Suprapubic skin (tissue), 4 donors: ENCODE results near the gene IL27RA. TPM values are rescaled to one million over a fixed set of nuclear protein-coding genes. Genes with fewer than 3 reads are reported as not detected.

Source experiments
- DNase-seq, 2 donors: peaks; one replicate each; pipeline ENCODE4 v3.0.0-alpha.2; 2019; ENCODE audit warnings: low spot score in 2 of 2
- H3K27ac ChIP-seq: fragments of 200-600 bp; sonication (generic); one replicate; pipeline ENCODE4 v1.5.1; 2019
- H3K27me3 ChIP-seq: fragments of 200-600 bp; sonication (generic); one replicate; pipeline ENCODE4 v1.5.1; 2019
- H3K36me3 ChIP-seq: fragments of 200-600 bp; sonication (generic); one replicate; pipeline ENCODE4 v1.5.1; 2019
- H3K4me1 ChIP-seq: fragments of 200-600 bp; sonication (generic); one replicate; pipeline ENCODE4 v1.5.1; 2019
- H3K4me3 ChIP-seq: fragments of 200-600 bp; sonication (generic); one replicate; pipeline ENCODE4 v1.5.1; 2019; ENCODE audit warnings: mild to moderate bottlenecking
- H3K9me3 ChIP-seq: fragments of 200-600 bp; sonication (generic); one replicate; pipeline ENCODE4 v1.5.1; 2019
- EP300 ChIP-seq: sonication (generic); formaldehyde crosslinking; IDR thresholded peaks from one replicate; pipeline ENCODE4 v1.6.1; 2017; ENCODE audit warnings: antibody characterized with exemption
- POLR2A ChIP-seq, 2 donors: fragments of 450-650 bp; IDR thresholded peaks; one replicate each; pipeline ENCODE4 v1.6.1; 2017; ENCODE audit warnings: antibody characterized with exemption in 2 of 2, mild to moderate bottlenecking in 2 of 2, moderate library complexity in 2 of 2
- POLR2AphosphoS5 ChIP-seq, 3 donors: sonication (generic); formaldehyde crosslinking; IDR thresholded peaks; one replicate each; pipeline ENCODE4 v1.6.1; 2017; ENCODE audit warnings: antibody characterized with exemption in 3 of 3
- WGBS: methylation state at CpG from one replicate; pipeline ENCODE4 v1.1.5; 2018; 5-methylcytosine and 5-hydroxymethylcytosine counted together
- total RNA-seq, 4 donors: library from RNA; depleted of rRNA; stranded (reverse); fragments of >200 nt; gene quantifications; one replicate each; pipeline ENCODE4 v1.1.0, GENCODE V29; 2016
- TF ChIP-seq, protein P1 (sequence below), 2 donors: fragments of 200-600 bp in 1 of 2; fragments of 450-650 bp in 1 of 2; sonication (generic) in 1 of 2; IDR thresholded peaks; one replicate each; pipeline ENCODE4 v1.5.1; 2016 to 2019; ENCODE audit warnings: antibody characterized with exemption in 2 of 2, mild to moderate bottlenecking in 1 of 2, moderate library complexity in 1 of 2

Gene IL27RA
- total RNA-seq, 4 donors from 2014 or later, result 0.76 to 2.5 (median 1.5) TPM

DNA sequence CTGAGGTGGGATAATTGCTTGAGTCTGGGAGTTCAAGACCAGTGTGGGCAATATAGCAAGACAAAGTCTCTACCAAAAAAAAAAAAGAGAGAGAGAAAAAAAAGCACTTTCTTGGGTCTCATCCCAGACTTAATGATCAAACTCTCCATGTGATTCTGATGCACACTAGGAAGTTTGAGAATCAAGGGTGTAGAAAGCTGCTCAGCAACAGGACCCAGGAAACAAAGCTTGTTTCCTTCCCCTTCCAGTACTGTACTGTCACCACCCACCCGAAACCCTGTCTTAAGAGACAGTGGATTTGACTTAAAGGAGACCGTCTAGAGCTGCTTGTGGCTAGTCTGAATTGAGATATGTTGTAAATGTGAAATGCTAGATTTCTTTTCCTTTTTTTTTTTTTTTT lies 46.8 kb downstream of the IL27RA start:
- Histone ChIP-seq H3K4me3 (no peak overlapping the region), H3K27ac (no peak overlapping the region), H3K4me1 (peaks cover 48% of the 10 kb centered on the region), H3K27me3 (no peaks in the 10 kb centered on the region), H3K36me3 (no peaks in the 10 kb centered on the region), H3K9me3 (no peaks in the 10 kb centered on the region)
- TF ChIP-seq POLR2AphosphoS5 (IDR thresholded peaks at IDR 0.05) (no peak), EP300 (no peak), POLR2A (IDR thresholded peaks at IDR 0.05) (no peak)
- TF ChIP-seq, protein P1, sequence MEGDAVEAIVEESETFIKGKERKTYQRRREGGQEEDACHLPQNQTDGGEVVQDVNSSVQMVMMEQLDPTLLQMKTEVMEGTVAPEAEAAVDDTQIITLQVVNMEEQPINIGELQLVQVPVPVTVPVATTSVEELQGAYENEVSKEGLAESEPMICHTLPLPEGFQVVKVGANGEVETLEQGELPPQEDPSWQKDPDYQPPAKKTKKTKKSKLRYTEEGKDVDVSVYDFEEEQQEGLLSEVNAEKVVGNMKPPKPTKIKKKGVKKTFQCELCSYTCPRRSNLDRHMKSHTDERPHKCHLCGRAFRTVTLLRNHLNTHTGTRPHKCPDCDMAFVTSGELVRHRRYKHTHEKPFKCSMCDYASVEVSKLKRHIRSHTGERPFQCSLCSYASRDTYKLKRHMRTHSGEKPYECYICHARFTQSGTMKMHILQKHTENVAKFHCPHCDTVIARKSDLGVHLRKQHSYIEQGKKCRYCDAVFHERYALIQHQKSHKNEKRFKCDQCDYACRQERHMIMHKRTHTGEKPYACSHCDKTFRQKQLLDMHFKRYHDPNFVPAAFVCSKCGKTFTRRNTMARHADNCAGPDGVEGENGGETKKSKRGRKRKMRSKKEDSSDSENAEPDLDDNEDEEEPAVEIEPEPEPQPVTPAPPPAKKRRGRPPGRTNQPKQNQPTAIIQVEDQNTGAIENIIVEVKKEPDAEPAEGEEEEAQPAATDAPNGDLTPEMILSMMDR (IDR thresholded peaks at IDR 0.05), result no peak
- DNase-seq, result no peak
- 65% methylated on average over 2 of the region's 2 CpGs for WGBS

DNA sequence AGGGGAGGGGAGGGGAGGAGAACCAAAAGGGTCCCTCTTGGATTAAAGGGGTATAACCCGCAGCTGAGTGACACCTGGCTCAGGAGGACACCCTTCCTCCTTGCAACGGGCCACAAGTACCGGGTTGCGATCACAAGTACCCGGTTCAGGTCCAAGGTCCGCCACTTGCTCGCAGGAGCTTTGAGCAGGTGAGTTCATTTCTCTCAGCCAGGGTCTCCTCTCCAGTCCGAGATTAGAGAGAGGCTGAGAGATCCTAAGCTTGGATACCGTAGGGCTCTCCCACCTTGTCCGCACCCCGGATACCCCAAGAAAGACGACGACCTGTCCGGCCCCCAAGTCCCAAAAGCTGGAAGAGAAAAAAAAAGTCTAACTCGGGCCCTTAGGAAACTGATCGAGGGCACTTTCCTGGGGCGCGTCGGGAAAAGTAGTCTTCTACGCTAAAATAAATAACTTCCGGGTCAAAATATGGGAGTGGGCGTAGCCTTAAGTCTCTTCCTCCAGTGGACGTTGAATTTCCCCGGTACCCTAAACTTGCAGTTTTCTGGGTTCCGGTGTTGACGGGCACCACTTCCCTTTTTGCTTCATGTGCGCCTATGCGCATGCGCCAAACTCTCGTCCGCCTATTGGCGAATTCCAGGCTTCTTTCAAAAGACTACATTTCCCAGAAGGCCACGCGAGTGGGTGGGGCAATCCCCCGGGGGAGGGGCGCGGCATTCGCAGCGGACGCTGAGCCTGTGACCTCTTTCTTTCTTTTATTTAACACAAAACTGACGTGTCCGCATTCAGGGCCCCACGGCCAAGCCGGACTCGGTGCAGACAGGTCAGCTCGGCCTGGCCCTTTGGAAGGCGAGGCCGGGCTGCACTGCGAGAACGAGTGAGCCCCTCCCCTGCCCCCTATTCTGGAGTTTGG lies 49.6 kb downstream of the IL27RA start:
- WGBS, result under 1% methylated on average over 32 of the region's 50 CpGs
- Histone ChIP-seq H3K27me3 (no peaks in the 10 kb centered on the region), H3K4me1 (peaks cover 27% of the 10 kb centered on the region), H3K27ac (peak overlapping the region; percentile 89), H3K36me3 (no peaks in the 10 kb centered on the region), H3K9me3 (no peaks in the 10 kb centered on the region), H3K4me3 (peak overlapping the region; percentile 77)
- TF ChIP-seq POLR2AphosphoS5 (IDR thresholded peaks at IDR 0.05) (peak in 1 of 3 donors; percentile 95), POLR2A (IDR thresholded peaks at IDR 0.05) (peak in 1 of 2 donors; percentile 31), EP300 (no peak)
- DNase-seq, result peak; percentile 99 to 100

DNA sequence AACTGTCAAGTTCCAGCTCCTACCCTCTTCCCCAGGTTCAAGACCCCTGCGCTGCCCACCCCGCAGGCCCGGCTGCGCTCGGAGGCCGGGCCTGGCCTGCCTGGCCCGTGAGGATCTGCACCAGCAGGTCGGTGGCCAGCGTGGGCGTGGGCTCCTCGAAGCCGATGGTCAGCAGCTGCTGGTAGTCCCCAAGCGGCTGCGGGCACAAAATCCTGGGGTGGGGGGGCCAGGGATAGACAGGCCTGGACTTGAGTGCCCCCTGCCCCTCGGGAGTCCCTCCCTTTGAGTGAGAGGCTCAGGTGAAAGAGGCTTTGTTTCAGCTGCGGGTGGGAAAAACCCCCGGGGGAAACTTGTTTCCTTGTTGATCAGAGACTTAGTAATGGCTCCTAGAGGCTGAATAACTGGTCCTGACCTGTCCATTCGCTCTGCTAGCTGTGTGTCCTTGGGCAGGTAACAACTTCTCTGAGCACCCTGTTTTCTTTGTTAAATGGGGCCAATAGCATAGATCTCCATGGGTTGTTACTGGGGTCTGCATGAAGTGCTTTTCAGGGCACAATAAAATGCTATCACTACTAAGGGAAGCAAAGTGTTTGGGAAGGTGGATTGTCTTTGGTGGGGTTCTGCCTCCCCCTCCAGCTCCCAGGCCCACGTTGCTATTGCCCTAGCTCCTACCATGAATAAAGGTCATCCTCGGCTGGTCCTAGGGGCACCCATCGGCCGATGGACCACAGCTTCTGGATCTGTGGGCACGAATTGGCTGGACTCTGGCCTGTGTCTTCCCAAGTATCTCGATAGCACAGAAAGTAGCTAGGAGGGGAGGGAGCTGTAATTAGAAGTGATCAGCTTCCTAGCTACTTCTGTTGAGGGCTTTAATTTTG lies 50.5 kb downstream of the IL27RA start:
- Histone ChIP-seq H3K27ac (peak overlapping the region; percentile 89), H3K9me3 (no peaks in the 10 kb centered on the region), H3K36me3 (no peaks in the 10 kb centered on the region), H3K4me1 (peaks cover 27% of the 10 kb centered on the region), H3K4me3 (peak overlapping the region; percentile 77), H3K27me3 (no peaks in the 10 kb centered on the region)
- WGBS, result 37% methylated on average over 9 of the region's 24 CpGs
- TF ChIP-seq, protein P1 (IDR thresholded peaks at IDR 0.05), result no peak
- TF ChIP-seq POLR2A (IDR thresholded peaks at IDR 0.05), result no peak
- no peak for TF ChIP-seq POLR2AphosphoS5 (IDR thresholded peaks at IDR 0.05)
- TF ChIP-seq EP300, result no peak
- DNase-seq, result no peak

DNA sequence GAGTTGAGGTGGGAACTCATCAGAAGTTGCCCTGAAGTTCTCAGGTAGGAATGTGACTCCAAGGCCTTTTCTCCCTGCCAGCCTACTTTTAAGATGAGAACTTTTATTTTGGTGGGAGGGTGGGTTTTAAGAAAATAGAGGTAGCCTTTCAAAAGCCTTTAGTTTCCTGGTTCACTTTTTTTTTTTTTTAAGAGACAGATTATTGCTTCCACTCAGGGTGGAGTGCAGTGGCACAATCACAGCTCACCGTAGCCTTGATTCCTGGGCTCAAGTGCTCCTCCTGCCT lies 51.1 kb downstream of the IL27RA start:
- Histone ChIP-seq H3K4me3 (peak overlapping the region; percentile 77), H3K27ac (peak overlapping the region; percentile 89), H3K4me1 (peaks cover 27% of the 10 kb centered on the region)

DNA sequence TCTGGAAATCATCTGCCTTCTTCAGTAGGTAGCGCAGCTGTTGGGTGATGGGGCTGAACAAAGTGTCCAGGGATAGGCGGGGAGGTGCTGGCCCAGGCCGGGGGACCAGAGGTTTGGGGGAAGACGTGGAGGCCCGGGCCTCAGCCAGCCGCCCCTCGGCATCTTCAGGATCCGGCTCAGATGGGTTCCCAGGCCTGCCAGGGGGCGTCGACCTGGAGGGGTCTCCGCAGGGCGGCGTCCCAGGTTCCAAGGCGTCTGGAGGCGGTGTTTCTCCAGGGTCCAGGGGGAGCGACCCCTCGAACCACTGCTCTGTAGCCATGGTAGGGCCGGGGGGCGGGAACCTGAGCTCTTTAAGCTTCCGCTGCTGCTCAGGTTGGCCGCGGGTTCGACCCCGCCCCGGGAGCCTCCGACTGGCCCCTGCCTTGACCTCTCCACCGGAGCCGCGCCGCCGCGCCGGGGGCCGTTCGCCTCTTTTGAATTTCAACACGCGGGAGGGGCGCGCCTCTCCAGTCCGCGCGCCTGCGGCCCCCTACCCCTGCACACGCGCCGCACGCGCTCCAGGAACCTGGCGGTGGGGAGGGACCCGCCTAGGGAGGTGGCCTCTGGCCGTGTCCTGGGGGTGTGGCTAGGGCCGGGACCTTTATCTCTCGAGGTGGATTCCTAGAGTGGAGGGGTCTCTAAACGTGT lies 53.9 kb downstream of the IL27RA start, which contains the start of gene C19orf67:
Gene C19orf67 (minus strand): TSS at position 475 of the 687 bp plus-strand sequence. CDS start 156 bp downstream, at position 319.
- H3K27me3 ChIP-seq, result no peaks in the 10 kb centered on the region
- H3K9me3 ChIP-seq, result no peaks in the 10 kb centered on the region
- no peak for TF ChIP-seq POLR2A (IDR thresholded peaks at IDR 0.05)
- no peak for TF ChIP-seq POLR2AphosphoS5 (IDR thresholded peaks at IDR 0.05)
- TF ChIP-seq EP300, result no peak
- TF ChIP-seq, protein P1 (IDR thresholded peaks at IDR 0.05), result no peak
- no peak for DNase-seq
- H3K4me3 ChIP-seq, result no peak within 1 kb of the TSS
- H3K4me1 ChIP-seq, result peaks cover 27% of the 10 kb centered on the region
- no peak within 1 kb of the TSS for H3K27ac ChIP-seq
- WGBS, result 70% methylated on average over 37 of the region's 54 CpGs
- peaks cover 11% of the 10 kb centered on the region for H3K36me3 ChIP-seq

More for the DNA sequence above, 51.1 kb downstream of the IL27RA start:
- TF ChIP-seq POLR2AphosphoS5 (IDR thresholded peaks at IDR 0.05) (no peak), POLR2A (IDR thresholded peaks at IDR 0.05) (no peak), EP300 (no peak)
- TF ChIP-seq, protein P1 (IDR thresholded peaks at IDR 0.05), result no peak
- no peaks in the 10 kb centered on the region for H3K9me3 ChIP-seq
- 0% methylated on average over 1 of the region's 1 CpG for WGBS
- H3K27me3 ChIP-seq, result no peaks in the 10 kb centered on the region
- H3K36me3 ChIP-seq, result peaks cover 1% of the 10 kb centered on the region
- no peak for DNase-seq
